ENCODE results near the gene CNTN1.

CNTN1 gene

GRCh38 chr12:41008472-41008871, 316.2 kb downstream of the CNTN1 start:
- Histone ChIP-seq H3K4me3 (ENCODE audit: insufficient read depth in 1 of 2, low read depth in 1 of 2, low read length in 2 of 2) (no peak overlapping the region), H3K27ac (ENCODE audit: low read length, poor library complexity, severe bottlenecking) (no peak overlapping the region), H2BK5ac (ENCODE audit: low read depth, low read length, poor library complexity, severe bottlenecking) (no peak overlapping the region), H3K23ac (ENCODE audit: low read length in 2 of 2) (no peak overlapping the region), H2AFZ (ENCODE audit: low read depth, low read length) (no peak overlapping the region), H3K9me3 (ENCODE audit: control insufficient read depth, low read length) (peaks cover 88% of the 10 kb centered on the region), H2BK12ac (ENCODE audit: low read length in 2 of 2) (no peak overlapping the region), H3K9ac (ENCODE audit: low read length) (no peak overlapping the region), H3K18ac (ENCODE audit: low read depth in 1 of 2, low read length in 2 of 2) (no peak overlapping the region), H3K27me3 (ENCODE audit: control insufficient read depth in 1 of 2, insufficient read depth in 1 of 2, low read length in 2 of 2) (peaks cover 0 to 21% of the 10 kb centered on the region in 2 experiments), H2AK5ac (ENCODE audit: low read length, severe bottlenecking) (no peak overlapping the region), H2BK120ac (ENCODE audit: low read depth, low read length) (no peak overlapping the region), H4K8ac (ENCODE audit: low read length) (no peak overlapping the region), H3K4me1 (ENCODE audit: control insufficient read depth, insufficient read depth, low read depth, low read length) (no peaks in the 10 kb centered on the region), H3K14ac (ENCODE audit: low read length in 2 of 2) (no peak overlapping the region), H3K4ac (ENCODE audit: low read depth in 1 of 2, low read length in 2 of 2) (no peak overlapping the region), H3K79me1 (replicated peaks; ENCODE audit: low read length, poor library complexity, severe bottlenecking) (peaks cover 2% of the 10 kb centered on the region), H4K91ac (ENCODE audit: low read length) (no peak overlapping the region), H3K4me2 (ENCODE audit: low read length, poor library complexity, severe bottlenecking) (no peak overlapping the region), H3K36me3 (ENCODE audit: control insufficient read depth in 1 of 2, insufficient read depth in 2 of 2, low read depth in 1 of 2, low read length in 2 of 2) (peaks cover 0 to 3% of the 10 kb centered on the region in 2 experiments), H2BK15ac (ENCODE audit: low read depth, poor library complexity, severe bottlenecking) (no peak overlapping the region)
- no peak for DNase-seq
- WGBS, result no CpG with 5 or more reads among the region's 1 CpG

DNA sequence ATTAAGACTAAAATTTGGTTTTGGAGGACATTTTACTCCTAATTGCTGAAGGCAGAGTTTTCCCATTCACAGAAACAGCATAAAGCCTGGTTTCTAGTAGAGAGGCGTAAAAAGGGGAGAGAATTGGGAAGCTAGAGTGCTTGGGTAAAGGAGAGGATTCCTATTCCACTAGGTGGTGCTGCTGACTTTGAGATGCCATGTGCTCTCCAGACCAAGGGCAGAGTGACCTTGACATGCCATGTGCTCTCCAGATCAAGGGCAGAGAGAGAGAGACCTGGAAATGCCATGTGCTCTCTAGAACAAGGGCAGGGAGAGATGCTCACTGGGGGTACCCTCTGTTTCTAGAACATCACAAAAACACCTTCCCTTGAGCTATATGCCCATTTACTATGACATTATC, 319.7 kb downstream of the CNTN1 start:
- 100% methylated on average over 1 of the region's 1 CpG for WGBS
- H3K27me3 ChIP-seq (ENCODE audit: control insufficient read depth in 1 of 2, insufficient read depth in 1 of 2, low read length in 2 of 2), result peaks cover 0 to 21% of the 10 kb centered on the region in 2 experiments
- no peak for DNase-seq
- no peak overlapping the region for H2BK5ac ChIP-seq (ENCODE audit: low read depth, low read length, poor library complexity, severe bottlenecking)
- no peak overlapping the region for H2AFZ ChIP-seq (ENCODE audit: low read depth, low read length)
- peaks cover 0 to 3% of the 10 kb centered on the region in 2 experiments for H3K36me3 ChIP-seq (ENCODE audit: control insufficient read depth in 1 of 2, insufficient read depth in 2 of 2, low read depth in 1 of 2, low read length in 2 of 2)
- H3K23ac ChIP-seq (ENCODE audit: low read length in 2 of 2), result no peak overlapping the region
- H3K27ac ChIP-seq (ENCODE audit: low read length, poor library complexity, severe bottlenecking), result no peak overlapping the region
- H3K9ac ChIP-seq (ENCODE audit: low read length), result no peak overlapping the region
- H3K4me1 ChIP-seq (ENCODE audit: control insufficient read depth, insufficient read depth, low read depth, low read length), result no peaks in the 10 kb centered on the region
- no peak overlapping the region for H3K4ac ChIP-seq (ENCODE audit: low read depth in 1 of 2, low read length in 2 of 2)
- peaks cover 2% of the 10 kb centered on the region for H3K79me1 ChIP-seq (replicated peaks; ENCODE audit: low read length, poor library complexity, severe bottlenecking)
- no peak overlapping the region for H4K8ac ChIP-seq (ENCODE audit: low read length)
- no peak overlapping the region for H3K18ac ChIP-seq (ENCODE audit: low read depth in 1 of 2, low read length in 2 of 2)
- no peak overlapping the region for H2AK5ac ChIP-seq (ENCODE audit: low read length, severe bottlenecking)
- H3K4me2 ChIP-seq (ENCODE audit: low read length, poor library complexity, severe bottlenecking), result no peak overlapping the region
- H3K9me3 ChIP-seq (ENCODE audit: control insufficient read depth, low read length), result peaks cover 55% of the 10 kb centered on the region
- no peak overlapping the region for H2BK12ac ChIP-seq (ENCODE audit: low read length in 2 of 2)
- H2BK15ac ChIP-seq (ENCODE audit: low read depth, poor library complexity, severe bottlenecking), result no peak overlapping the region
- no peak overlapping the region for H3K14ac ChIP-seq (ENCODE audit: low read length in 2 of 2)
- H3K4me3 ChIP-seq (ENCODE audit: insufficient read depth in 1 of 2, low read depth in 1 of 2, low read length in 2 of 2), result no peak overlapping the region
- H2BK120ac ChIP-seq (ENCODE audit: low read depth, low read length), result no peak overlapping the region
- H4K91ac ChIP-seq (ENCODE audit: low read length), result no peak overlapping the region

DNA sequence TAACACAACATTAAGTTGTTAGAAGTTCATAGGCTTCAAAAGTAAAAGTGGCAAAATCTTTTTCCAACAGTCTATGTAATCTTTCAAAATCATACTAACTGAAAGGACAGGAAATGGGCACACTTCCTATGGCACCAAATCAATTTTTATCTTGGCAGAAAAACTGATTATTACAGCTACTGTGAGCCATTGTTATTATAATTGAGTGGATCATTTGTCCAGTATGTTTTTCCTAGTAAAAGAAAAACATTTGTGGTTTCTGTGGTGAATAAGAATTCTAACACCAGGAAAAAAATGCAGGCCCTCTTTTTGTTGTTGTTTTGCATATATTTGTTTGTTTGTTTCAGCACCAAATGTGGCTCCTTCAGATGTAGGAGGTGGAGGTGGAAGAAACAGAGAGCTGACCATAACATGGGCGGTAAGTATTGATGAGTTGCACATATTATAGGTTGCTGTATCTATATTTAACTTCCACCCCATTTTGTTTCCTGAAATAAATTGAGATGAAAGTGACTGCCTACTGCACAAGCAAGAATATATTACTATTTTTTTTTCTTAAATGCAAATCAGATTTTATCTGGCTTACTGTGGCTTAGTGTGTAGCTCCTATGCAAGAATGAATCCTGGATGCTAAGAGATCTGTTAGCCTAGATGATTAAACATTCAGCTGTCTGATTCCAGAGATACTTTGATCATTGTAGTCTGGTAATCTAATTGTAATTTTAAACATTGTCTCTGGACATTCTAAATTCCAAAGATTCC, 321.8 kb downstream of the CNTN1 start:
- peaks cover 0 to 21% of the 10 kb centered on the region in 2 experiments for H3K27me3 ChIP-seq (ENCODE audit: control insufficient read depth in 1 of 2, insufficient read depth in 1 of 2, low read length in 2 of 2)
- peaks cover 38% of the 10 kb centered on the region for H3K9me3 ChIP-seq (ENCODE audit: control insufficient read depth, low read length)
- no peak overlapping the region for H3K14ac ChIP-seq (ENCODE audit: low read length in 2 of 2)
- no peak overlapping the region for H3K4me2 ChIP-seq (ENCODE audit: low read length, poor library complexity, severe bottlenecking)
- H3K4me1 ChIP-seq (ENCODE audit: control insufficient read depth, insufficient read depth, low read depth, low read length), result no peaks in the 10 kb centered on the region
- no peak overlapping the region for H3K9ac ChIP-seq (ENCODE audit: low read length)
- H3K18ac ChIP-seq (ENCODE audit: low read depth in 1 of 2, low read length in 2 of 2), result no peak overlapping the region
- H2BK5ac ChIP-seq (ENCODE audit: low read depth, low read length, poor library complexity, severe bottlenecking), result no peak overlapping the region
- H4K8ac ChIP-seq (ENCODE audit: low read length), result no peak overlapping the region
- DNase-seq, result peak; percentile 16
- no peak overlapping the region for H2BK120ac ChIP-seq (ENCODE audit: low read depth, low read length)
- no peak overlapping the region for H4K91ac ChIP-seq (ENCODE audit: low read length)
- no peak overlapping the region for H3K23ac ChIP-seq (ENCODE audit: low read length in 2 of 2)
- peak overlapping the region; percentile 33 for H3K27ac ChIP-seq (ENCODE audit: low read length, poor library complexity, severe bottlenecking)
- H2AFZ ChIP-seq (ENCODE audit: low read depth, low read length), result no peak overlapping the region
- H3K4me3 ChIP-seq (ENCODE audit: insufficient read depth in 1 of 2, low read depth in 1 of 2, low read length in 2 of 2), result no peak overlapping the region
- H3K4ac ChIP-seq (ENCODE audit: low read depth in 1 of 2, low read length in 2 of 2), result no peak overlapping the region
- no CpG with 5 or more reads among the region's 1 CpG for WGBS
- no peak overlapping the region for H2AK5ac ChIP-seq (ENCODE audit: low read length, severe bottlenecking)
- H2BK15ac ChIP-seq (ENCODE audit: low read depth, poor library complexity, severe bottlenecking), result no peak overlapping the region
- H3K79me1 ChIP-seq (replicated peaks; ENCODE audit: low read length, poor library complexity, severe bottlenecking), result peaks cover 2% of the 10 kb centered on the region
- no peak overlapping the region for H2BK12ac ChIP-seq (ENCODE audit: low read length in 2 of 2)
- peaks cover 0 to 3% of the 10 kb centered on the region in 2 experiments for H3K36me3 ChIP-seq (ENCODE audit: control insufficient read depth in 1 of 2, insufficient read depth in 2 of 2, low read depth in 1 of 2, low read length in 2 of 2)

DNA sequence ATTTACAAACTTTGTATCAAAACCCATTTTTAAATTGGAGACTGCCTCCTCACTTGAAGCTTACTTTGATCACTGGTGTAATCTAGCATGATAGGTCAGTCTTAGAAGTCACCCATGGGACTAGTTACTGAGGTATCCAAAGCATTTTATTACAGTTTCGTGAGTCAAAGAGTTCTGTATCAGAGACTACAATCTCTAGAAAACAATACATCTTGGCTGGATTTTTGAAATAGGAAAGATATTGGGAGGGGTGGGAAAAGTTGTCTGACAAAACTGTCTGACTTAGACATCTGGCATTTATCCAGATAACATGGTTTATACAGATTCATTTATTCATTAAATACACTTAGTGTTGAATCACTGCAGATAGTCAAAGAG, 322.4 kb downstream of the CNTN1 start:
- H2AFZ ChIP-seq (ENCODE audit: low read depth, low read length), result no peak overlapping the region
- WGBS, result no CpG with 5 or more reads among the region's 1 CpG
- no peak overlapping the region for H4K91ac ChIP-seq (ENCODE audit: low read length)
- no peak overlapping the region for H2AK5ac ChIP-seq (ENCODE audit: low read length, severe bottlenecking)
- H3K9me3 ChIP-seq (ENCODE audit: control insufficient read depth, low read length), result peaks cover 32% of the 10 kb centered on the region
- H3K18ac ChIP-seq (ENCODE audit: low read depth in 1 of 2, low read length in 2 of 2), result no peak overlapping the region
- H3K9ac ChIP-seq (ENCODE audit: low read length), result no peak overlapping the region
- H2BK120ac ChIP-seq (ENCODE audit: low read depth, low read length), result no peak overlapping the region
- no peak overlapping the region for H2BK12ac ChIP-seq (ENCODE audit: low read length in 2 of 2)
- H4K8ac ChIP-seq (ENCODE audit: low read length), result no peak overlapping the region
- no peaks in the 10 kb centered on the region for H3K4me1 ChIP-seq (ENCODE audit: control insufficient read depth, insufficient read depth, low read depth, low read length)
- H2BK5ac ChIP-seq (ENCODE audit: low read depth, low read length, poor library complexity, severe bottlenecking), result no peak overlapping the region
- no peak overlapping the region for H3K4ac ChIP-seq (ENCODE audit: low read depth in 1 of 2, low read length in 2 of 2)
- no peak overlapping the region for H3K4me2 ChIP-seq (ENCODE audit: low read length, poor library complexity, severe bottlenecking)
- peak; percentile 7 for DNase-seq
- no peak overlapping the region for H3K4me3 ChIP-seq (ENCODE audit: insufficient read depth in 1 of 2, low read depth in 1 of 2, low read length in 2 of 2)
- H3K79me1 ChIP-seq (replicated peaks; ENCODE audit: low read length, poor library complexity, severe bottlenecking), result peaks cover 2% of the 10 kb centered on the region
- H3K23ac ChIP-seq (ENCODE audit: low read length in 2 of 2), result no peak overlapping the region
- H3K27me3 ChIP-seq (ENCODE audit: control insufficient read depth in 1 of 2, insufficient read depth in 1 of 2, low read length in 2 of 2), result peaks cover 0 to 20% of the 10 kb centered on the region in 2 experiments
- no peak overlapping the region for H2BK15ac ChIP-seq (ENCODE audit: low read depth, poor library complexity, severe bottlenecking)
- peaks cover 0 to 3% of the 10 kb centered on the region in 2 experiments for H3K36me3 ChIP-seq (ENCODE audit: control insufficient read depth in 1 of 2, insufficient read depth in 2 of 2, low read depth in 1 of 2, low read length in 2 of 2)
- no peak overlapping the region for H3K14ac ChIP-seq (ENCODE audit: low read length in 2 of 2)
- H3K27ac ChIP-seq (ENCODE audit: low read length, poor library complexity, severe bottlenecking), result no peak overlapping the region

Data from mesenchymal stem cell (in vitro differentiated cells and primary cell).